ENCODE measurements around the gene LRRTM2. TPM values are rescaled to one million over a fixed set of nuclear protein-coding genes. Genes with fewer than 3 reads are reported as not detected.

The LRRTM2 gene
- total RNA-seq, 2 donors from 2014 or later, result 0.21 TPM; not detected in 1

DNA sequence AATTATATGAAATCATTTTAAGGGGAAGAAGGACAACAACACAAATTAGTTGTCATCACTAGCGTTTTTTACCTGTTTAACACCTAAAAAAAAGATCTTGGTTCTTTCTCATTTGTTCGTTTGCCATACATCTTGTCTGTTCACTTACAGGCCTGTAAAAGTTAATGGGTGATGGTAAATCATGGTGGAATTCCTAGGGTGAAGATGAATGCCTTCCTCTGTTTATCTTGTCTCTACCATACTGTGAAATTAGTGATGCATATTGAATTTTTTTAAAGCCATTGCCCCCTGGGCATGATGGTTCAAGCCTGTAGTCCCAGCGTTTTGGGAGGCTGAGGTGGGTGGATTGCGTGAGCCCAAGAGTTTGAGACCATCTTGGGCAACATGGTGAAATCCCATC, 46.6 kb downstream of the LRRTM2 start:
- DNase-seq (ENCODE audit: low spot score in 2 of 2) (no peak), ATAC-seq (no peak)
- Mint-ChIP-seq H3K27ac (no peak overlapping the region), H3K36me3 (no peaks in the 10 kb centered on the region), H3K9me3 (no peaks in the 10 kb centered on the region)

DNA sequence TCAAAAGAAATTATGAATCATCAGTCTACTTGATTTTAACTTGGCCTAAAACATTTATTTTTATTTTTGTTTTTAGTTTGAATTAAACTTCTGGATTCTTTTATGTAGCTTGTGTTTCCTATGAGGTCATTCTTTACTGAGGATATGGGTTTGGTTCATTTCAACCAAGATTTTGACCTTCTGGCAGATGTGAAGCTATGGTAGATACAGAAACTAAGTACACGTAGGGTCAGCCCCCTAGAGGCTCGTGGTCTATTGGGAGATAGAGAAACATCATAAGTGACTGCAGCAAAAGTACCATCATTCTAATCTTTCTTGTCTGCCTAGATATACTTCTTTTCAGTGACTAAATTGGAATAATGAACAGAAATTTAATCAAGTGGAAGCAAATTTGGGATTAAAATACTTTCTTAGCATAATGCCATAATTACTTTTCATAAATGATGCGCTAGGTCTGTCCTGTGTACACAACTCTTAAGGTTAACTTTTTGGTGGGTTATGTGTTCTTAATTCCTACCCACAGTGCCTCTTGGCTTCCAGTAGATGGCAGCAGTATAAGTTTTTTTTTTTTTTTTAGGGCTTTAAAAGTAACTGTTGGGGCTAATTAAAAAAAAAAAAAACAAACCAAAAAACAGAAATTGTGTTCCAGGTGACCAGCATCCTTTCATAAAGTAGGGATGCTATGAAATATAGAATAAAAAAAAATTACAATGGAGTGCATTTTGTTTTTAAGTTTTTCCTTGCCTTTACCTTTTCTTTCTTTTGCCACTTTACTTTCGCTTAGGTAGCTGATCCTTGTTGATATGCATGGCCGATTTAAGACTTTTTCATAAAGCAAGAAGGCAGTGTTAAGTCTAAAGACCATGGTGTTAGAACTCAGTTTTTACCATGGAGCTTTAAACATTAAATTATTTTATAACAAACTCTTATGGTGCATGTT, 49.9 kb downstream of the LRRTM2 start:
- Mint-ChIP-seq H3K9me3 (no peaks in the 10 kb centered on the region), H3K27ac (no peak overlapping the region), H3K36me3 (no peaks in the 10 kb centered on the region)
- ATAC-seq (peak; percentile 43 to 78), DNase-seq (ENCODE audit: low spot score in 2 of 2) (no peak)

DNA sequence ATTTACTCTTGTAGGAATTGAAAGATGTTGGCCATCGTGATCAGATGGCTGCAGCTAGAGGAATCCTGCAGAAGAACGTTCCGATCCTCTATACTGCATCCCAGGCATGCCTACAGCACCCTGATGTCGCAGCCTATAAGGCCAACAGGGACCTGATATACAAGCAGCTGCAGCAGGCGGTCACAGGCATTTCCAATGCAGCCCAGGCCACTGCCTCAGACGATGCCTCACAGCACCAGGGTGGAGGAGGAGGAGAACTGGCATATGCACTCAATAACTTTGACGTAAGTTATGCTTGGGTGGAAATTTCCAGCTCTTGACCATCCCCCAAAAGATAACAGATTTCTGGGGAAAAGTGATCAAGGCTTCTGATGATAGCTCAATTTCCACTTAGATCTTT, 50.6 kb downstream of the LRRTM2 start:
- no peaks in the 10 kb centered on the region for H3K36me3 Mint-ChIP-seq
- H3K9me3 Mint-ChIP-seq, result no peaks in the 10 kb centered on the region
- ATAC-seq (peak; percentile 13 to 45), DNase-seq (ENCODE audit: low spot score in 2 of 2) (no peak)
- no peak overlapping the region for H3K27ac Mint-ChIP-seq

DNA sequence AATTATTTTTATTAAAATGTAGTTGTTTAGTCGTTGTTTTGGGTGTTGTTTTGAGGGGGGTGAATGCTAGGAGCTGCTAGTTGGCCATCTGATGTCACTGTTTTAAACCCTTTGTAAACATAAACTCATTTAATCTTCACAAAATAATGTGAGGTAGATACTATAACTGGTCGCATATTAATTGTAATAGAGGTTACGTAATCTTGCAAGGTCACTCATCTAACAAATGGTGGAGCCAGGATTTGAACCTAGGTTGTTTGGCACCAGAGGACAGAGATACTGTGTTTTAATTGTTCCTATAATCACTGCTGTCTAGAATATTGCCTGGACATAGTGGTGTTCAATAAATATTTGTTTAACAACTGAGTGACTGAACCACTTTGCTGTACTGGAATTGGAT, 54.4 kb downstream of the LRRTM2 start:
- Mint-ChIP-seq H3K27ac (no peak overlapping the region), H3K9me3 (no peaks in the 10 kb centered on the region), H3K36me3 (no peaks in the 10 kb centered on the region)
- DNase-seq (ENCODE audit: low spot score in 2 of 2), result no peak
- ATAC-seq, result no peak

- H3K36me3 Mint-ChIP-seq, result no peaks in the 10 kb centered on the region
- no peaks in the 10 kb centered on the region for H3K9me3 Mint-ChIP-seq
- no peak for DNase-seq (ENCODE audit: low spot score in 2 of 2)
- no peak for ATAC-seq
- H3K27ac Mint-ChIP-seq, result no peak overlapping the region
These were observed 56.1 kb downstream of the LRRTM2 start for GRCh38 chr5:138819081-138819480.

Other genes starting within 250 kb of the LRRTM2 start
- gene CTNNA1, start 121.9 kb downstream of the LRRTM2 start, total RNA-seq, result 100 to 1,000 TPM in 1 of 2 donors, 10 to 100 TPM in 1; 89.2 to 224 TPM